Measurements from ENCODE around the gene ZNF205.

The ZNF205 gene

DNA sequence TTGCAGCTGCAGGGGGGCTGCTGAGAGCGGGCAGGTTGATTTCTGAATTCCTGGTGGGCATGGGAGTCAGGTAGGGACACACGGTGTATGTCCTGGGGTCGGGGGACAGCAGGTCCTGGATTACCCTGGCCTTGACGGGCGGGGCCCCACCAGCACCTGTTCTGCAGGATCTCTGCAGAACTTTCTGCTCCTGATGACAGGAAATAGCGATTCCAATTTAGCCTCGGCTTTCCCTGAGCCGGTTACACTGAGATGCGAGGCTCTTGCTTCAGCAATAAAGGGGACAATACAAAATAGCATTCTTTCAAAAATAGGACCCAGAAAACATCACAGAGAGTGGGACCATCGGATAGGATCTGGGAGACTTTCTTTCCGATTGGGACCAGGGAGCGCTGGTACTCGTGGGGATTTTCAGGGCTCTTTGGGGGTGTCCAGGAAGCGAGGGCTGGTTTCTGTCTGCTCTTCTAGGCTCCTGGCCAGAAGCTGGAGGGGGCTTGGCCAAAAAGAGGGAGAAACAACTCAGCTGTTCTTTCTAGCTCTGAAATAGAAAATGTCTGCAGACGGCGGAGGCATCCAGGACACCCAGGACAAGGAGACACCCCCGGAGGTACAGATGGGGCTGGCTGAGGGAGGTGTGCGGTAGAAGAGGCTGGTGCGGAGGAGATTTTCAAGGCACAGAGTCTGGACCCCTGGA is 642 bp downstream of the ZNF205 start:
- Histone ChIP-seq H3K9me3 (ENCODE audit: severe bottlenecking) (no peaks in the 10 kb centered on the region), H3K36me3 (ENCODE audit: low read depth) (peaks cover 32% of the 10 kb centered on the region), H3K4me3 (ENCODE audit: severe bottlenecking) (peak overlapping the region; percentile 87), H3K27ac (ENCODE audit: poor library complexity, severe bottlenecking) (peak overlapping the region; percentile 19), H3K27me3 (ENCODE audit: insufficient read depth, poor library complexity, severe bottlenecking) (no peaks in the 10 kb centered on the region), H3K4me1 (ENCODE audit: insufficient read depth, poor library complexity, severe bottlenecking) (peaks cover 5% of the 10 kb centered on the region)
- no peak for TF ChIP-seq CTCF (IDR thresholded peaks at IDR 0.05; ENCODE audit: poor library complexity, severe bottlenecking)
- ATAC-seq (ENCODE audit: low read depth) (no peak), DNase-seq (ENCODE audit: low spot score) (no peak)

GRCh38 chr16:3113765-3114479 is 1.5 kb downstream of the ZNF205 start:
- DNase-seq (ENCODE audit: low spot score) (no peak), ATAC-seq (ENCODE audit: low read depth) (no peak)
- H3K4me1 ChIP-seq (ENCODE audit: insufficient read depth, poor library complexity, severe bottlenecking), result peaks cover 5% of the 10 kb centered on the region
- H3K4me3 ChIP-seq (ENCODE audit: severe bottlenecking), result peak overlapping the region; percentile 87
- no peak for TF ChIP-seq CTCF (IDR thresholded peaks at IDR 0.05; ENCODE audit: poor library complexity, severe bottlenecking)
- no peak overlapping the region for H3K27ac ChIP-seq (ENCODE audit: poor library complexity, severe bottlenecking)
- no peaks in the 10 kb centered on the region for H3K9me3 ChIP-seq (ENCODE audit: severe bottlenecking)
- H3K27me3 ChIP-seq (ENCODE audit: insufficient read depth, poor library complexity, severe bottlenecking), result no peaks in the 10 kb centered on the region
- H3K36me3 ChIP-seq (ENCODE audit: low read depth), result peaks cover 32% of the 10 kb centered on the region

DNA sequence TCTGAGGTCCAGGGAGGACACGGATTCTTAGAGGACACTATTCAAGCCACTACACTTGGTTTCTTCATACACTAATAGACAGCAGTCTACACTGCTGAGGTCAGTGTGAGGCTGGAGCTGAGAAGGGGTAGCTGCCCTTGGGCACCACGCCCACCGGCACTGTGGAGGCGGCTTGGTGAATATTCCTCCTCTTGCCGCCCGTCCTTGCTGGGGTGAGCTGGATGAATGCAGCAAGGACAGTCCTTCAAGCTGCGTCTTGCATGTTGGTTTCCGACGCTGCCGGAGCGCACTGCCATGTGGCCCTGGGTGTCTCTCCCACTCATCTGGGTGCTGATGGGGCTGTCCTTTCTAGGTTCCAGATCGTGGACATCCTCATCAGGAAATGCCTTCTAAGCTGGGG is 2.6 kb downstream of the ZNF205 start:
- Histone ChIP-seq H3K36me3 (ENCODE audit: low read depth) (peaks cover 32% of the 10 kb centered on the region), H3K27me3 (ENCODE audit: insufficient read depth, poor library complexity, severe bottlenecking) (no peaks in the 10 kb centered on the region), H3K9me3 (ENCODE audit: severe bottlenecking) (no peaks in the 10 kb centered on the region), H3K27ac (ENCODE audit: poor library complexity, severe bottlenecking) (no peak overlapping the region), H3K4me3 (ENCODE audit: severe bottlenecking) (no peak overlapping the region), H3K4me1 (ENCODE audit: insufficient read depth, poor library complexity, severe bottlenecking) (peaks cover 5% of the 10 kb centered on the region)
- ATAC-seq (ENCODE audit: low read depth), result no peak
- no peak for TF ChIP-seq CTCF (IDR thresholded peaks at IDR 0.05; ENCODE audit: poor library complexity, severe bottlenecking)
- no peak for DNase-seq (ENCODE audit: low spot score)

- H3K4me3 ChIP-seq (ENCODE audit: severe bottlenecking), result no peak overlapping the region
- DNase-seq (ENCODE audit: low spot score) (no peak), ATAC-seq (ENCODE audit: low read depth) (no peak)
- H3K9me3 ChIP-seq (ENCODE audit: severe bottlenecking), result no peaks in the 10 kb centered on the region
- peaks cover 5% of the 10 kb centered on the region for H3K4me1 ChIP-seq (ENCODE audit: insufficient read depth, poor library complexity, severe bottlenecking)
- no peak for TF ChIP-seq CTCF (IDR thresholded peaks at IDR 0.05; ENCODE audit: poor library complexity, severe bottlenecking)
- no peak overlapping the region for H3K27ac ChIP-seq (ENCODE audit: poor library complexity, severe bottlenecking)
- H3K27me3 ChIP-seq (ENCODE audit: insufficient read depth, poor library complexity, severe bottlenecking), result no peaks in the 10 kb centered on the region
- H3K36me3 ChIP-seq (ENCODE audit: low read depth), result peaks cover 32% of the 10 kb centered on the region
These were observed 3.2 kb downstream of the ZNF205 start for GRCh38 chr16:3115561-3115960.

Data from RWPE2 (cell line).